ENCODE data around the gene ANAPC2. TPM values are rescaled to one million over a fixed set of nuclear protein-coding genes. Genes with fewer than 3 reads are reported as not detected.

Gene ANAPC2
- total RNA-seq, result 10 to 100 TPM; 11.9 to 43.3 (median 20.0) TPM

- in situ Hi-C loops (cut with MboI; ENCODE audit: low pct_unique_long_range_greater_than_20kb in 2 of 9, low sequenced_read_pairs in 9 of 9, unreplicated experiment in 9 of 9), result no loop called here
- 0% methylated on average over 11 of the region's 98 CpGs; no CpG with 5 or more reads in 9 of the 10 experiments for WGBS, 10 experiments
- peak; percentile 85 to 92 (median 90) for ATAC-seq (replicated peaks in 6 of 8)
- H3K4me1 ChIP-seq (replicated peaks in 1 of 2), result peaks cover 17 to 20% of the 10 kb centered on the region in 2 donors
- H3K27ac ChIP-seq, result peak within 1 kb of the TSS; percentile 93 to 96
- H3K4me3 ChIP-seq, result peak within 1 kb of the TSS; percentile 83 to 93 (median 90)
Measured at GRCh38 chr9:137188490-137189296, at the start of gene ANAPC2, which contains the start of gene SSNA1. Gene ANAPC2 (minus strand): TSS chr9:137188560. CDS start chr9:137188532, 28 bp downstream. Gene SSNA1 (plus strand): TSS chr9:137188676. CDS start chr9:137188727, 51 bp downstream.

- no peak for ATAC-seq (replicated peaks in 6 of 8)
- H3K27ac ChIP-seq, result peak overlapping the region in 1 of 2 donors; percentile 8
- H3K4me1 ChIP-seq (replicated peaks in 1 of 2), result peaks cover 9 to 19% of the 10 kb centered on the region in 2 donors
- in situ Hi-C loops (cut with MboI; ENCODE audit: low pct_unique_long_range_greater_than_20kb in 2 of 9, low sequenced_read_pairs in 9 of 9, unreplicated experiment in 9 of 9), result loop anchor here in 1 of 9 experiments (25.0 kb wide), 1 partner anchor 125 kb away; the partner anchor contains the start of gene DPP7
- WGBS, 10 experiments, result 47% methylated on average over 3 of the region's 11 CpGs; no CpG with 5 or more reads in 9 of the 10 experiments
- H3K4me3 ChIP-seq, result no peak overlapping the region
Measured at GRCh38 chr9:137236936-137237421, 48.6 kb upstream of the ANAPC2 start.

- H3K4me3 ChIP-seq, result no peak overlapping the region
- H3K27ac ChIP-seq, result peak overlapping the region in 1 of 2 donors; percentile 8
- ATAC-seq (replicated peaks in 6 of 8), result peak; percentile 4 to 46 (median 21)
- WGBS, 10 experiments, result 0 to 40% methylated on average over 1 to 5 of the region's 31 CpGs; no CpG with 5 or more reads in 8 of the 10 experiments
- peaks cover 9 to 19% of the 10 kb centered on the region in 2 donors for H3K4me1 ChIP-seq (replicated peaks in 1 of 2)
- in situ Hi-C loops (cut with MboI; ENCODE audit: low pct_unique_long_range_greater_than_20kb in 2 of 9, low sequenced_read_pairs in 9 of 9, unreplicated experiment in 9 of 9), result loop anchor here in 1 of 9 experiments (25.0 kb wide), 1 partner anchor 124 kb away; the partner anchor contains the start of gene DPP7
Measured at GRCh38 chr9:137236238-137236935, 48.0 kb upstream of the ANAPC2 start.

GRCh38 chr9:137235424-137236237 is 47.3 kb upstream of the ANAPC2 start:
- WGBS, 10 experiments, result 40 to 100% methylated on average over 1 to 2 of the region's 35 CpGs; no CpG with 5 or more reads in 8 of the 10 experiments
- no peak for ATAC-seq (replicated peaks in 6 of 8)
- Histone ChIP-seq H3K4me3 (no peak overlapping the region), H3K4me1 (replicated peaks in 1 of 2) (peaks cover 9 to 19% of the 10 kb centered on the region in 2 donors), H3K27ac (no peak overlapping the region)
- in situ Hi-C loops (cut with MboI; ENCODE audit: low pct_unique_long_range_greater_than_20kb in 2 of 9, low sequenced_read_pairs in 9 of 9, unreplicated experiment in 9 of 9), result loop anchor here in 1 of 9 experiments (25.0 kb wide), 1 partner anchor 123 kb away; the partner anchor contains the start of gene DPP7

GRCh38 chr9:137234758-137235423 is 46.5 kb upstream of the ANAPC2 start:
- ATAC-seq (replicated peaks in 6 of 8), result no peak
- H3K4me1 ChIP-seq (replicated peaks in 1 of 2), result peaks cover 9 to 19% of the 10 kb centered on the region in 2 donors
- in situ Hi-C loops (cut with MboI; ENCODE audit: low pct_unique_long_range_greater_than_20kb in 2 of 9, low sequenced_read_pairs in 9 of 9, unreplicated experiment in 9 of 9), result loop anchor here in 1 of 9 experiments (25.0 kb wide), 1 partner anchor 123 kb away; the partner anchor contains the start of gene DPP7
- 80 to 90% (median 83%) methylated on average over 1 to 2 of the region's 18 CpGs; no CpG with 5 or more reads in 7 of the 10 experiments for WGBS, 10 experiments
- H3K4me3 ChIP-seq, result no peak overlapping the region
- no peak overlapping the region for H3K27ac ChIP-seq

GRCh38 chr9:137234055-137234697 is 45.8 kb upstream of the ANAPC2 start:
- H3K27ac ChIP-seq, result no peak overlapping the region
- in situ Hi-C loops (cut with MboI; ENCODE audit: low pct_unique_long_range_greater_than_20kb in 2 of 9, low sequenced_read_pairs in 9 of 9, unreplicated experiment in 9 of 9), result loop anchor here in 1 of 9 experiments (25.0 kb wide), 1 partner anchor 122 kb away; the partner anchor contains the start of gene DPP7
- H3K4me3 ChIP-seq, result no peak overlapping the region
- ATAC-seq (replicated peaks in 6 of 8), result no peak
- peaks cover 5 to 14% of the 10 kb centered on the region in 2 donors for H3K4me1 ChIP-seq (replicated peaks in 1 of 2)
- 60 to 82% (median 80%) methylated on average over 1 to 19 of the region's 40 CpGs; no CpG with 5 or more reads in 5 of the 10 experiments for WGBS, 10 experiments

- in situ Hi-C loops (cut with MboI; ENCODE audit: low pct_unique_long_range_greater_than_20kb in 2 of 9, low sequenced_read_pairs in 9 of 9, unreplicated experiment in 9 of 9), result loop anchor here in 1 of 9 experiments (25.0 kb wide), 1 partner anchor 121 kb away; the partner anchor contains the start of gene DPP7
- WGBS, 10 experiments, result 50 to 60% methylated on average over 1 to 2 of the region's 40 CpGs; no CpG with 5 or more reads in 8 of the 10 experiments
- Histone ChIP-seq H3K27ac (no peak overlapping the region), H3K4me1 (replicated peaks in 1 of 2) (peaks cover 5 to 13% of the 10 kb centered on the region in 2 donors), H3K4me3 (no peak overlapping the region)
- no peak for ATAC-seq (replicated peaks in 6 of 8)
Measured at GRCh38 chr9:137233143-137233980, 45.0 kb upstream of the ANAPC2 start.

GRCh38 chr9:137232510-137232909 is 44.1 kb upstream of the ANAPC2 start:
- no peak overlapping the region for H3K4me3 ChIP-seq
- in situ Hi-C loops (cut with MboI; ENCODE audit: low pct_unique_long_range_greater_than_20kb in 2 of 9, low sequenced_read_pairs in 9 of 9, unreplicated experiment in 9 of 9), result loop anchor here in 1 of 9 experiments (25.0 kb wide), 1 partner anchor 120 kb away; the partner anchor contains the start of gene DPP7
- no peak for ATAC-seq (replicated peaks in 6 of 8)
- WGBS, 10 experiments, result 0 to 87% methylated on average over 1 to 3 of the region's 24 CpGs; no CpG with 5 or more reads in 8 of the 10 experiments
- peaks cover 5 to 13% of the 10 kb centered on the region in 2 donors for H3K4me1 ChIP-seq (replicated peaks in 1 of 2)
- H3K27ac ChIP-seq, result no peak overlapping the region

GRCh38 chr9:137232101-137232500 is 43.7 kb upstream of the ANAPC2 start:
- H3K4me1 ChIP-seq (replicated peaks in 1 of 2), result peaks cover 5 to 11% of the 10 kb centered on the region in 2 donors
- no peak overlapping the region for H3K27ac ChIP-seq
- ATAC-seq (replicated peaks in 6 of 8), result no peak
- H3K4me3 ChIP-seq, result no peak overlapping the region
- 70% methylated on average over 5 of the region's 10 CpGs; no CpG with 5 or more reads in 9 of the 10 experiments for WGBS, 10 experiments
- in situ Hi-C loops (cut with MboI; ENCODE audit: low pct_unique_long_range_greater_than_20kb in 2 of 9, low sequenced_read_pairs in 9 of 9, unreplicated experiment in 9 of 9), result loop anchor here in 1 of 9 experiments (25.0 kb wide), 1 partner anchor 120 kb away; the partner anchor contains the start of gene DPP7

- ATAC-seq (replicated peaks in 6 of 8), result no peak
- 60 to 87% methylated on average over 1 to 3 of the region's 23 CpGs; no CpG with 5 or more reads in 8 of the 10 experiments for WGBS, 10 experiments
- H3K4me3 ChIP-seq, result no peak overlapping the region
- in situ Hi-C loops (cut with MboI; ENCODE audit: low pct_unique_long_range_greater_than_20kb in 2 of 9, low sequenced_read_pairs in 9 of 9, unreplicated experiment in 9 of 9), result loop anchor here in 1 of 9 experiments (25.0 kb wide), 1 partner anchor 119 kb away; the partner anchor contains the start of gene DPP7
- H3K27ac ChIP-seq, result no peak overlapping the region
- H3K4me1 ChIP-seq (replicated peaks in 1 of 2), result peaks cover 0 to 5% of the 10 kb centered on the region in 2 donors
Measured at GRCh38 chr9:137231372-137232039, 43.1 kb upstream of the ANAPC2 start.
